Measurements from ENCODE around the gene CYP21A2.
"Not testable (repeated sequence)": the region's sequence is repeated elsewhere in the genome, so short reads cannot be mapped to it uniquely, and the experiment has no call there.

DNA sequence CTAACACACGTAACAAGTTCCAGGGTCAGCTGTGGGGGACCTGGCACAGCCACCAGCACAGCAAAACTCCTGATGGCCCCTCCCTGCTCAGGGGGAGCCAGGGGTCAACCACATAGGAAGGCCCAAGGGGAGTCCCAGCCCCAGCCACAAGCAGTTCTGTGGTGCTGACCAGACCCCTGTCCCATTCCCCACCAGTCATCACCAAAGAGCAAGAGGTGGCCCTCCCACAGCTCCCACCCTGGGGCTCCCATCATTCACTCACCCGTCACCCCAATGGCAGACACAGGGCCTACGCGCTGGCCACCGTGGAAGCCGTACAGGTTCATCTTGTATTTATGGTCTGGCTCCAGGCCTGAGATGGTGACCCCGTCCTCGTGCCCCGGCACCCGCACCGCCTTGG is 11.5 kb downstream of the CYP21A2 start:
- not testable (repeated sequence) for TF ChIP-seq POLR2A, TAF1, POLR2AphosphoS5, POU2F2, SPI1 (IDR thresholded peaks at IDR 0.05; ENCODE audit: low read depth, low read length)

Data from GM12891 (cell line).